DOHH2 (cell line): ENCODE results near the gene SETD6.

Experiments used
- CTCF ChIP-seq: fragments of 200-600 bp; sonication (generic); IDR thresholded peaks from one replicate; pipeline ENCODE4 v1.5.1; 2014; ENCODE audit warnings: antibody characterized with exemption, mild to moderate bottlenecking, low read depth, low read length; ENCODE audit not compliant: poor library complexity, severe bottlenecking
- EZH2phosphoT487 ChIP-seq: fragments of 200-600 bp; sonication (generic); IDR thresholded peaks from 2 replicates; pipeline ENCODE4 v1.6.1; 2017; ENCODE audit warnings: borderline replicate concordance, mild to moderate bottlenecking, antibody characterized with exemption, low read length, moderate library complexity, mixed read lengths

DNA sequence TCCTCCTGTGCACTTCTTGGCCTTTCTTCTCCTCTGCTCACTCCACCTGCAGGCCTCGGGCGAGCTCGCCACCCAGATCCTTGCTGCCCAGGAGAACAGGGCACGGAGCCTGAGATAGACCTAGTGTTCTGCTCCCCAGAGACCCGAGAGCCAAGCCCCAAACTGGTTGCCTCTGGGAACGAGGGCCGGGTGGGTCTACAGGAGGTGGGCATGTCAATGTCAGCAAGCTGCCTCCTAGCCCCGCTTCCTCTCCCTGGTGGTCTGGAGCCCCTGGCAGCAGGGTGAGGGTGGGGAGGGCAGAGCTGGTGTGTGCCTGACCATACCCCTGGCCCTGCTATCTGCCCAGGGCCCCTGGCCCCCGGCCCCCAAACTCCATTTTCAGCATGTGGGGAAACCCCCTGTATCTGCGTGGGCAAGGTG lies 16.2 kb upstream of the SETD6 start:
- TF ChIP-seq CTCF (no peak), EZH2phosphoT487 (no peak)
